NB4 (cell line): ENCODE results near the gene PRSS53.

Experiments used
- CTCF ChIP-seq: IDR thresholded peaks from one replicate; pipeline ENCODE4 v1.5.1; 2012; ENCODE audit warnings: low read depth, low read length
- MAX ChIP-seq: IDR thresholded peaks from 2 replicates; pipeline ENCODE4 v1.6.1; 2011; ENCODE audit warnings: low read depth, low read length
- MYC ChIP-seq: IDR thresholded peaks from 2 replicates; pipeline ENCODE4 v1.6.1; 2011; ENCODE audit warnings: low read depth, low read length
- POLR2A ChIP-seq: IDR thresholded peaks from 2 replicates; pipeline ENCODE4 v1.6.1; 2011; ENCODE audit warnings: mild to moderate bottlenecking; ENCODE audit not compliant: insufficient read length; ENCODE audit errors: extremely low read depth

GRCh38 chr16:31036691-31037090 is 52.1 kb downstream of the PRSS53 start:
- TF ChIP-seq CTCF (no peak), POLR2A (no peak), MAX (no peak), MYC (no peak)
